Mucosa of gallbladder (tissue), 1 donor: ENCODE data around the gene ZHX3. TPM values are rescaled to one million over a fixed set of nuclear protein-coding genes. Genes with fewer than 3 reads are reported as not detected.

ENCODE experiments used
- DNase-seq: peaks from one replicate; pipeline ENCODE4 v3.0.0-alpha.2; 2020; ENCODE audit warnings: low spot score
- total RNA-seq: library from RNA; stranded (reverse); gene quantifications from one replicate; pipeline ENCODE4 v1.2.1, GENCODE V29; 2021
- donor health status: DM: no; HTN: no; CAD: no.

Gene ZHX3
- total RNA-seq, 1 donor from 2014 or later: 47.3 TPM

- DNase-seq: no peak
These were observed 13.5 kb downstream of the ZHX3 start for GRCh38 chr20:41304002-41304401.

GRCh38 chr20:41300886-41301285 is 16.6 kb downstream of the ZHX3 start:
- no peak for DNase-seq

GRCh38 chr20:41300383-41300782 is 17.1 kb downstream of the ZHX3 start:
- no peak for DNase-seq

GRCh38 chr20:41299899-41300298 is 17.6 kb downstream of the ZHX3 start:
- no peak for DNase-seq

- DNase-seq: no peak
These were observed 24.1 kb downstream of the ZHX3 start for GRCh38 chr20:41293269-41294037.

GRCh38 chr20:41290804-41291389 is 26.6 kb downstream of the ZHX3 start:
- DNase-seq: no peak

- no peak for DNase-seq
These were observed 30.2 kb downstream of the ZHX3 start for GRCh38 chr20:41287327-41287726.

GRCh38 chr20:41286240-41286851 is 31.2 kb downstream of the ZHX3 start:
- no peak for DNase-seq

GRCh38 chr20:41279546-41280225 is 37.8 kb downstream of the ZHX3 start:
- no peak for DNase-seq

- DNase-seq: no peak
These were observed 38.6 kb downstream of the ZHX3 start for GRCh38 chr20:41278936-41279335.

- DNase-seq: no peak
These were observed 40.5 kb downstream of the ZHX3 start for GRCh38 chr20:41277049-41277448.

GRCh38 chr20:41276317-41276751 is 41.2 kb downstream of the ZHX3 start:
- no peak for DNase-seq

- DNase-seq: no peak
These were observed 42.2 kb downstream of the ZHX3 start for GRCh38 chr20:41275301-41275731.

GRCh38 chr20:41274152-41274551 is 43.4 kb downstream of the ZHX3 start:
- DNase-seq: no peak

- DNase-seq: no peak
These were observed 44.1 kb downstream of the ZHX3 start for GRCh38 chr20:41273445-41273844.

- DNase-seq: no peak
These were observed 45.2 kb downstream of the ZHX3 start for GRCh38 chr20:41272339-41272738.

GRCh38 chr20:41268917-41269652 is 48.4 kb downstream of the ZHX3 start:
- no peak for DNase-seq

- DNase-seq: no peak
These were observed 49.1 kb downstream of the ZHX3 start for GRCh38 chr20:41268402-41268801.

- DNase-seq: no peak
These were observed 51.6 kb downstream of the ZHX3 start for GRCh38 chr20:41265938-41266337.

- no peak for DNase-seq
These were observed 52.7 kb downstream of the ZHX3 start for GRCh38 chr20:41264819-41265218.

GRCh38 chr20:41261790-41262717 is 55.5 kb downstream of the ZHX3 start:
- no peak for DNase-seq
